ENCODE data around the gene PRKCZ.
"Not testable (repeated sequence)": the region's sequence is repeated elsewhere in the genome, so short reads cannot be mapped to it uniquely, and the experiment has no call there.

Gene PRKCZ

GRCh38 chr1:2089051-2089450, 38.8 kb downstream of the PRKCZ start:
- DNase-seq, result no peak

DNA sequence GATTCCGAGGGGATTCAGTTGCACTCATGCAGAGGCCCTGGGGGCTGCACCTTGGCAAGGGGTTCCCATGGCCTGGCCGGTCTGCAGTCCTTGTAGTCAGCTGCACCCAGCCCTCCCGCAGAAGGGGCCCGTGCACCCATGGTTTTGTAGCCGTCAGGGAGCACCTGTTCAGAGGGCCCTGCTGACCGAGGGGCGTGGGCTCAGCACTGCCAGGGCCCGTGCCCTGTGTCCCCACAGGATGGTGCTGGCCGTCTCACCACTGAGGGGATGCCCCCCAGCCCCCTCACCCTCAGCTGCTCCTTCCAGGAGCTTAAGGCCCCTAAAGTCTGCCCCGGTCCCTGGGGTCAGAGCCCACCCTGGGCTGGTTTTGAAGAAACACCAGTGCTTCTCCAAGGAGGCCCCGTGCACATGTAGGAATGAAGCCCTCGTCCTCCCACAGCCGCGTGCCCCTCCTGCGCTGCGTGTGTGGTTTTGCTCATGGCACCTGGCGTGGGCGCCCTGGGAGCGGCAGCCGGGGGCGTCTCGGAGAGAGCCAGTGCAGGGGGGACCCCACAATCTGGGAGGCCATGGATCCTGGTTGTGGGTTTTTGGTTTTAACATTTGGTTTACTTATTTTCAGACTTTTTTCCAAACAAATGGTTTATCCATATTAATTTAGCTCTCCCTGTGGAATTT, 40.1 kb downstream of the PRKCZ start:
- no peak for DNase-seq

DNA sequence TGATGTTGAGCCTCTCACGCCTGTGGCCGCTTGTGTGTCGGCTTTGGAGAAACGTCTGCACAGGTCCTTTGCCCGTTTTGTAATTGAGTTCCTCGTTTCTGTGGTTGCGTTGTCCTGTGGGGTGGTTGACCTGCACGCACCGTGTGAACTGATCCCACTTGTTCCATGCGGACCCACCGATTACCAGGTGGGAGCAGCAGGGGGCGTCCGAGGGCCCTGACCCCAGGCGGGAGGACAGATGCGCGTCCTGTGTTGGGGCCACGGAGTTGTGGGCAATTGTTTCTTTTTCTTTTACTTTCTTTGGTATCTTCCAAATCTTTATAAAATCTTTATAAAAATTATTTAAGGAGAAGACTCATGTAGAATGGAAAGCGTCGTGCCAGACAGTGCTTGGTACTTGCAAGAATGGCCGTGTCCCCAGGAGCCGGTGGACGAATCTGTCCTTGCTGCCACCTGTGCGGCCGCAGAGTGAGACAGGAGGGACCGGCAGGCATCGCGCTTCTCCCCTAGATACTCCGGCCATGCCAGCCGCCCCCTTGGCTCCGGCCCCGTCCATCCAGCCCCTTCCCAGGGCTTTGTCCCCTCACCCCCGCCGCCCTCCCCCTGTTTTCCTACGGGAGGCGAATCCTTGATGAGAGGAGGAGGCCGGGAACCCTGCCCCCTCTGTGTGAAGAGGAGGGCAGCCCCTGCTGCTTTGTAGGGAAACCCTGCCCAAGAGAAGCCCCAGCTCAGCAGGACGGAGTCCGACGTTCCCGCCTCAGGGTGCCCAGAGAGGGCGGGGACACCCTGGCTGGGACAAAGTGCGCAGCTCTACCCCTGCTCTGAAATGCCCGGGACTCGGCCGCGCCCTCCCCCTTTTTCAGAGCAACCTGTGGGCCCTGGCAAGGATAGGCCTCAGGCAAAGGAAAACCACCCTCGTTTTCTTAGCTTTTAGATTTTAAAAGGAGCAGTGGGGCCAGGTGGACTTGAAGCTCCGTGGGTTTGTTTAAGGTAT, 41.7 kb downstream of the PRKCZ start:
- DNase-seq, result no peak

- DNase-seq, result no peak
Measured at GRCh38 chr1:2093055-2093454, 42.8 kb downstream of the PRKCZ start.

- DNase-seq, result no peak
Measured at GRCh38 chr1:2093636-2094035, 43.4 kb downstream of the PRKCZ start.

- DNase-seq, result not testable (repeated sequence)
Measured at GRCh38 chr1:2094269-2095158, 44.3 kb downstream of the PRKCZ start.

DNA sequence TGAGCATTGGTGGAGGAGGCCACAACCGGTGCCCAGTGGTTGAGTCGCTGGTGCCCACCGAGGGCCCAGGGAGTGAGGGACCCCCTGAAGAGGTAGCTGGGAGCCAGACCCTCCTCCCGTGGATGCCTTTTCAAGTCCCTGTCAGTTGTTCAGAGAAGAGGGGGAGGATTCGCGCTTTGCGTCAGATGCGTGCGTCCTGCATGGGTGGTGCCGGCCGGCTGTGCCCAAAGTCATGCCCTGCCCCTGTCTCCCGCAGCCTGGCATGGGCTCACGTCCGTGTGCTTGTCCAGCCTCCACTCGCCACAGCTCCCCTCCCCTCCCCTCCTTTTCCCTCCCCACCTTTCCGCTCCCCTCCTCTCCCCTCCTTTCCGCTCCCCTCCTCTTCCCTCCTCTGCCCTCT, 45.2 kb downstream of the PRKCZ start:
- DNase-seq, result no peak

DNA sequence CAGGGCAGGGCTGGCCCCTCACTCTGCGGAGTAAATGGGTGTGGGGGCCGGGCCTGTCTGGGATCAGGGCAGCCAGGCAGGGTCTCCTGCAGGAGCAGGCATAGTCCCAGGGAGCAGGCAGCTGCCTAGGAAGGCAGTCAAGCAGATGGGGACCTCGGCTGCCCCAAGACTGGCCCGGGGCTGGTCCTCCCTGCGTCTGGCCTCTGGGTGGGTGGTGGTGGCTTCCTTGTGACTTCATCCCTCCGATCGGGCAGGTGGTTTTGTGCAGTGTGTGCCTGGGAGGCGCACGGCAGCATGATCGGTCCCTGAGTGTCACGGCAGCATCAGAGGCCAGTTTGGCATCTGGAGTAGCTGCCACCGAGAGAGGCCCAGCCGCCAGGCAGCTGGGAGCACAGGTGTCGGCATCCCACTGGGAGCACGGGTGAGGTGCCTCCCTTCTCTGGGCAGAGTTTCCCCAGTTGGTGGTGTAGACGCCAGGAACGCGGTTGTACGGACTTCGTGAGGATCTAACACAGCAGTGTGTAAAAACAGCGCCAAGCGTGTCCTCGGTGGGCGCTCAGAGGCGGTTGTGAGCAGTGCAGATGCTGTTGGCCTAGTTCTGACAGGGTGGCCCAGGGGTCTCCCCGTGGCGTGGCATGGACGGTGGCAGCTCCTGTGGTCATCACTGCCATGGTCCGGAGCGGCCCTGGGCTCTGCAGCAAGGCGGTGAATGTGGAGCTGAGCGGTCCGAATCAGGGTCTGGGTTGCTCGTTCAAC, 45.9 kb downstream of the PRKCZ start:
- no peak for DNase-seq

- DNase-seq, result no peak
Measured at GRCh38 chr1:2097386-2098300, 47.4 kb downstream of the PRKCZ start.

DNA sequence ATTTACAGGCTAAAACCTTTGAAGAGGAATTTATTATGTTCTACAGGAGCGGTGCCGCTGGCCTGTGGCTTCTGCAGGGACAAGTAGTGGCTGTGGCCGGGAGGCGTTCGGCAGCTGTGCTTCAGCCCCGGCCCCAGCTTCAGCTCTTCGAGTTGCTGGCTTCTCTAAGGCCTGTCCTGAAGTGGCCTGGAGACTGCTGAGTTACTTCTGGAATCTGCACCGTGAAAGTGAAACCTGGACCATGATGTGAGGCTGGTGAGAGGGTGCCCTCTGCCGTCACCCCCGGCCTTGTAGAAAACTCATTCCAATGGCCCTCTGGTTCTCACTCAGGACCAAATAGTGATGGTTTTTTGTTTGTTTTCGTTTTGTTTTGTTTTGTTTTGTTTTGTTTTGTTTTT, 48.1 kb downstream of the PRKCZ start:
- DNase-seq, result no peak

- DNase-seq, result no peak
Measured at GRCh38 chr1:2098839-2099785, 48.9 kb downstream of the PRKCZ start.

GRCh38 chr1:2099886-2100779, 49.9 kb downstream of the PRKCZ start:
- no peak for DNase-seq

DNA sequence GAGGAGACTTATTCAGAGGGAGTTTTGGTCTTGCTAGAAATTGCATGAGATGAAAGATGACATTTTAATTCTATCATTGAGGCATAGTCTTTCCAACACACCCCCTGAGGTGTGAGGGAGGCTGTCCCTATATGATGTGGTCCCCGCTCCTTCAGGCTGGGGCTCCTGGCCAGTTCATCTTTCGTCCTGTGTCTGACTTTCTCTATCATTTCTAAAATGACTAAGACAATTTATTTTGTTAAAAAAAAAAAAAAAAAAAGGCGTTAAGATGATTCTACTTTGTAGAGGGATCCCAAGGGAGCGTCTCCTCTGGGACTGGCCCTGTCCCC, 50.5 kb downstream of the PRKCZ start:
- no peak for DNase-seq

GRCh38 chr1:2101531-2101930, 51.3 kb downstream of the PRKCZ start:
- no peak for DNase-seq

DNA sequence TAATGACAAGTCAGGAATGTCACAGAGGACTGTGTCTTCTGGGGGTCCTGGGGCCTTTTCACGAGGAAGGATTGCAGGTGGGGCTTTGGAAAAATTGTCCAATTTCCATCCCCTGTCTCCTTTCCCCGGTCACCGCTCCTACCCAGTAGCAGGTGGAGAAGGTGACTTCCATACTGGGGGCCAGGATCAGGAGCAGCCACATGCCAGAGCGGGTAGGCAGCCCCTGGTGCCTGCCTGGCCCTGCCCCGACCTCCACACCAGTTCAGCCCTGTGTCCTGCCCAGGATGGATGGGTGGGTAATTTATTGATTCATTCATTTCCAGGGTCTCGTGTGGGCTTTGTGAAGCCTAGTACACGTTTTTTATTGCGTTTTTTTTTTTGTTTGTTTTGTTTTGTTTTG, 51.7 kb downstream of the PRKCZ start:
- no peak for DNase-seq

DNA sequence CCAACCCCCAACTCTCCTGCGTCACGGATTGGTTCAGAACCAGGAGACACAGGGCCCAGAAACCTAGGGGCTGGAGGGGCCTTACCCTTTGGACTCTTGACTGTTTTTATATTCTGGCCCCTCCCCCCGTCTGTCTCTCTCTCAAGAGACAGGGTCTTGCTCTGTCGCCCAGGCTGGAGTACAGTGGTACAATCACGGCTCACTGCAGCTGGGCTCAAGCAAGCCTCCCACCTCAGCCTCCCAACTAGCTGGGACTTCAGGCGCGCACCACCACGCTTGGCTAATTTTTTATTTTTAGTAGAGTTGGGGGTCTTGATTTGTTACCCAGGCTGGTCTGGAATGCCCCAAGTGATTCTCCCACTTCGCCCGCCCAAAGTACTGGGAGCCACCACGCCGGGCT, 52.5 kb downstream of the PRKCZ start:
- no peak for DNase-seq

DNA sequence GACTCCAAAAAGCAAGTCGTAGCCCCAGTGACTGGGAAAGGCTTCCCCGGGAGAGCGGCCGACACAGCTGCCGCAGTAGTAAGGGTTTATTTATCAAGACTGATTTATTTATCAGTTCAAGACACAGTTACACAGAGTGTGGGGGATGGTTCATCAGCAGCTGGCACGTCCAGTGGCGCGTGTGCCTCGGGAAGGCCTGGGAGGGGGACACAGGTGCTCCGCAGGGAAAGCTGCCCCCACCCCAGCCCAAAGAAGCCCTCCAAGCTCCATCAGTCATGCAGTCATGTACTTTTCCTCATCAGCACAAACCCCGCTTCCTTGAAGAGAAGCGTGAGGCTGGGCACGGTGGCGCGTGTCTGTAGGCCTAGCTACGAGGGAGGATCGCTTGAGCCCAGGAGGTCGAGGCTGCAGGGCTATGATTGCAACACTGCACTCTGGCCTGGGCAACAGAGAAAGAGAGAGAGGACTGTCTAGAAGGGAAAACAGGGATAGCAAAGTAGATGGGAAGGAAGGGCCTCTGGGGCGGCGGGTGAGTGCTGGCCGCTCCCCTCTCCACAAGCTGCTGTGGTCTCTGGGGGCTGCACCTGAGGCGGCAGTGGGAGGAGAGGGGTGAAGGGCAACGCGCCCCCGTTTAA, 53.2 kb downstream of the PRKCZ start:
- DNase-seq, result no peak

DNA sequence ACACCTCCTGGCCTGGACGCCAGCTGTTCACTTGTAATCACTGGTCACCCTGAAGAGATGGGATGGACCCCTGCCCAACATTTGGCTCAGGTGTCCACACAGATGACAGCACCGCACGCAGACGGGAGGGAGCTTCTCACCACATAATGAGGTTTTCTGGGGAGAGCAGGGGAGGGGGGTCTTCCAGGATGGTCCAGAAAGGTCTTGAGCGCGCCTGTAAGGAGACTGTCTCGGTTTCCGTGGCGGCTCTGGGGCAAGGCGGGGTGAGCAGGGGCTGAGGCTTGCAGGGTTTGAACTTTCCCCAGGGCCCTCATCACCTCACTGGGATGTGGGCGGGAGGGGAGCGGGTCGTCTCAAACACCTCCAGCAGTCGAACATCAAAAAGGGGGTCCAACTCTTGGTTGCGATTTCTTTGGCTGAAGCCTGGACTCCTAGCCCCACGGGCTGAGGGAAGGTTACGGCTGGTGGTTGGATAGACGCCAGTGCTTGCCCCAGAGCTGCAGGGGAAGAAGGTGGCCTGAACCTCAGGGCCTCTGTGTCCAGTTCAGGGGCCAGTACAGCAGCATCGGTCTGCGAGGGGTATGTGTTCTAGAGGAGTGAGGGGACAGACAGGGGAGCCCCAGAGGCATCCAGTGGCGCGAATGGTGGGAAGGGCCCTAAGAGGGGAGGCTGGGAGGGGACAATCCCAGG, 53.8 kb downstream of the PRKCZ start:
- no peak for DNase-seq

All from NCI-H524 treated with DMSO at 0.1 percent for 48 hours (cell line).